ENCODE results near the gene EXTL1. TPM values are rescaled to one million over a fixed set of nuclear protein-coding genes. Genes with fewer than 3 reads are reported as not detected.

Gene EXTL1
- total RNA-seq, 1 donor from 2014 or later, result 2.6 TPM

DNA sequence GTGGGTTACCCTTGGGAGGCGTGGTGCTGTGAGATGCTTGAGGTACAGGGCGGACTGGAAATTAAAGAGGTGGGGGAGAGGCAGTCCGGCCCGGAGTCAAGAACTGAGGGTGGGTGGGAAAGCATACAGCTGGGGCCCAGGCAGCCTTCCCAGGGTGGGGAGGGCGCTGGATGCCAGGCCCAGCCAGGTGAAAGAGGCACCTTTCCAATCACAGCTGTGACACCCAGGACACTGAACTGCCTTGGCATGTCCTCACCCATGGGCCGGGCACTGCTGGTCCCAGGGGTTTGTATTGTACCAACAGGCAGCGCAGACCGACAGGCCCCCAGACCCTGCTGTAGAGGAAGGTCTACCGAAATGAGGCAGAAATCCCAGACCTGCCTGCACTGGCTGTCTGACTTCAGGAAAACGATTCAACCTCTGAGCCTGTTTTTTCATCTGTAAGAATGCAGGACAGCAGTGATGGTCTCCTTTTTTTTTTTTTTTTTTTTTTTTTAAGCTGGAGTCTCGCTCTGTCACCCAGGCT, 15.2 kb downstream of the EXTL1 start:
- TF ChIP-seq CTCF (IDR thresholded peaks at IDR 0.05; ENCODE audit: partially characterized antibody, unreplicated experiment), result no peak
- DNase-seq, result no peak
- no peaks in the 10 kb centered on the region for H3K36me3 Mint-ChIP-seq (ENCODE audit: unreplicated experiment)
- no peaks in the 10 kb centered on the region for H3K4me1 Mint-ChIP-seq (ENCODE audit: low read depth, unreplicated experiment)
- no peak overlapping the region for H3K27ac Mint-ChIP-seq (ENCODE audit: unreplicated experiment)
- H3K27me3 Mint-ChIP-seq (ENCODE audit: unreplicated experiment), result peaks cover 5% of the 10 kb centered on the region
- H3K4me3 Mint-ChIP-seq (ENCODE audit: unreplicated experiment), result no peak overlapping the region
- peaks cover 8% of the 10 kb centered on the region for H3K9me3 Mint-ChIP-seq (ENCODE audit: unreplicated experiment)

- Mint-ChIP-seq H3K4me3 (ENCODE audit: unreplicated experiment) (no peak overlapping the region), H3K36me3 (ENCODE audit: unreplicated experiment) (no peaks in the 10 kb centered on the region), H3K27me3 (ENCODE audit: unreplicated experiment) (peaks cover 3% of the 10 kb centered on the region), H3K4me1 (ENCODE audit: low read depth, unreplicated experiment) (no peaks in the 10 kb centered on the region), H3K9me3 (ENCODE audit: unreplicated experiment) (peaks cover 7% of the 10 kb centered on the region), H3K27ac (ENCODE audit: unreplicated experiment) (no peak overlapping the region)
- TF ChIP-seq CTCF (IDR thresholded peaks at IDR 0.05; ENCODE audit: partially characterized antibody, unreplicated experiment), result no peak
- no peak for DNase-seq
Measured at GRCh38 chr1:26037904-26038303, 16.3 kb downstream of the EXTL1 start.

DNA sequence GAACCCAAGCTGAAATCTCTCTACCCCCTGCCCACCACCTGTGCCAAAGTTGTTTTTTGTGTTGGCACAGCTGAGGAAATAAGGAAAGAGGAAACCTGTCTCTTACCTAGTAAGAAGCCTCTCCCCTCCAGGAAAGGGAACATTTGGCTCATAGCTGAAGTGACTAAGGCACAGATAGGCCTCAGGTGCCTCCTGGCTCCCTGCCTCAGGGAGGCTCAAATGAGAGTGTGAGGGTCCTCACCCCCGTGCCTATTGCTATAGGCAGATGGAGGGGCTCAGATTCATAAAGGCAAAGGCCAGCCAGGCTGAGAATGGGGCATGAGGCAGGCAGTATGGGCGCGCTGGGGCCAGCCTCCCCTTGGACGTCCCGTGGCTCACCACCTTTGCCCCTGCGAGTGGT, 16.9 kb downstream of the EXTL1 start:
- H3K27me3 Mint-ChIP-seq (ENCODE audit: unreplicated experiment), result peaks cover 5% of the 10 kb centered on the region
- TF ChIP-seq CTCF (IDR thresholded peaks at IDR 0.05; ENCODE audit: partially characterized antibody, unreplicated experiment), result no peak
- no peaks in the 10 kb centered on the region for H3K4me1 Mint-ChIP-seq (ENCODE audit: low read depth, unreplicated experiment)
- H3K4me3 Mint-ChIP-seq (ENCODE audit: unreplicated experiment), result no peak overlapping the region
- no peaks in the 10 kb centered on the region for H3K36me3 Mint-ChIP-seq (ENCODE audit: unreplicated experiment)
- no peak overlapping the region for H3K27ac Mint-ChIP-seq (ENCODE audit: unreplicated experiment)
- peaks cover 7% of the 10 kb centered on the region for H3K9me3 Mint-ChIP-seq (ENCODE audit: unreplicated experiment)
- no peak for DNase-seq

GRCh38 chr1:26038904-26039303, 17.3 kb downstream of the EXTL1 start:
- Mint-ChIP-seq H3K4me3 (ENCODE audit: unreplicated experiment) (no peak overlapping the region), H3K4me1 (ENCODE audit: low read depth, unreplicated experiment) (no peaks in the 10 kb centered on the region), H3K27me3 (ENCODE audit: unreplicated experiment) (peaks cover 5% of the 10 kb centered on the region), H3K27ac (ENCODE audit: unreplicated experiment) (no peak overlapping the region), H3K36me3 (ENCODE audit: unreplicated experiment) (no peaks in the 10 kb centered on the region), H3K9me3 (ENCODE audit: unreplicated experiment) (peaks cover 7% of the 10 kb centered on the region)
- no peak for DNase-seq
- no peak for TF ChIP-seq CTCF (IDR thresholded peaks at IDR 0.05; ENCODE audit: partially characterized antibody, unreplicated experiment)

DNA sequence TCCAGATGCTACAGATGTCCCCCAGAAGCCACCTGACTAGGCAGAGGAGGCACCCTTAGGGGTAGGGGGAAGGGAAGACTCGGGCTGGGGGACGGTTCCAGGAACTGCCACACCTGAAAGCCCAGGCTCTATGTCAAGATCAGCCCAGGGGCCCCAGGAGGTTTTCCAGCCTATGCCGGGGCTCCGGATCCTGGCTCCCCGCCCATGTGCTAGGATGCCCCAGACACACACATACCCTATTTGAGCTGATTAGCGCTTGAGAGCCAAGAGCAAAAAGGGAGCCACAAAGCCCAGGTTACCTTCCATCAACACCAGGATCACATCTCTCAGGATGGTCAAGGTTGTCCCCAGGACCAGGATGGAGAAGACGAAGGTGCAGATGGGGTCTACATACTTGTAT, 19.8 kb downstream of the EXTL1 start:
- H3K36me3 Mint-ChIP-seq (ENCODE audit: unreplicated experiment), result no peaks in the 10 kb centered on the region
- H3K4me3 Mint-ChIP-seq (ENCODE audit: unreplicated experiment), result no peak overlapping the region
- TF ChIP-seq CTCF (IDR thresholded peaks at IDR 0.05; ENCODE audit: partially characterized antibody, unreplicated experiment), result no peak
- no peak for DNase-seq
- H3K27me3 Mint-ChIP-seq (ENCODE audit: unreplicated experiment), result peaks cover 8% of the 10 kb centered on the region
- no peak overlapping the region for H3K27ac Mint-ChIP-seq (ENCODE audit: unreplicated experiment)
- peaks cover 2% of the 10 kb centered on the region for H3K9me3 Mint-ChIP-seq (ENCODE audit: unreplicated experiment)
- peaks cover 5% of the 10 kb centered on the region for H3K4me1 Mint-ChIP-seq (ENCODE audit: low read depth, unreplicated experiment)

Measured in glutamatergic neuron (in vitro differentiated cells).